ENCODE results near the gene CLEC4F. TPM values are rescaled to one million over a fixed set of nuclear protein-coding genes. Genes with fewer than 3 reads are reported as not detected.

CLEC4F gene
- polyA plus RNA-seq, 3 donors: 0.65 to 17.0 (median 2.3) TPM

- peaks cover 61 to 70% (median 64%) of the 10 kb centered on the region in 3 donors for H3K27me3 Mint-ChIP-seq (ENCODE audit: low read depth in 3 of 3)
- no peaks in the 10 kb centered on the region for H3K79me2 ChIP-seq (ENCODE audit: insufficient read depth, low read length)
- TF ChIP-seq, protein P1, sequence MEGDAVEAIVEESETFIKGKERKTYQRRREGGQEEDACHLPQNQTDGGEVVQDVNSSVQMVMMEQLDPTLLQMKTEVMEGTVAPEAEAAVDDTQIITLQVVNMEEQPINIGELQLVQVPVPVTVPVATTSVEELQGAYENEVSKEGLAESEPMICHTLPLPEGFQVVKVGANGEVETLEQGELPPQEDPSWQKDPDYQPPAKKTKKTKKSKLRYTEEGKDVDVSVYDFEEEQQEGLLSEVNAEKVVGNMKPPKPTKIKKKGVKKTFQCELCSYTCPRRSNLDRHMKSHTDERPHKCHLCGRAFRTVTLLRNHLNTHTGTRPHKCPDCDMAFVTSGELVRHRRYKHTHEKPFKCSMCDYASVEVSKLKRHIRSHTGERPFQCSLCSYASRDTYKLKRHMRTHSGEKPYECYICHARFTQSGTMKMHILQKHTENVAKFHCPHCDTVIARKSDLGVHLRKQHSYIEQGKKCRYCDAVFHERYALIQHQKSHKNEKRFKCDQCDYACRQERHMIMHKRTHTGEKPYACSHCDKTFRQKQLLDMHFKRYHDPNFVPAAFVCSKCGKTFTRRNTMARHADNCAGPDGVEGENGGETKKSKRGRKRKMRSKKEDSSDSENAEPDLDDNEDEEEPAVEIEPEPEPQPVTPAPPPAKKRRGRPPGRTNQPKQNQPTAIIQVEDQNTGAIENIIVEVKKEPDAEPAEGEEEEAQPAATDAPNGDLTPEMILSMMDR (IDR thresholded peaks at IDR 0.05): peak; percentile 93
- no peak overlapping the region for H2AFZ ChIP-seq (ENCODE audit: insufficient read depth, low read depth, low read length, poor library complexity, severe bottlenecking)
- H3K4me3 ChIP-seq (replicated peaks in 1 of 3; ENCODE audit: low read depth in 2 of 3, low read length in 3 of 3): no peak overlapping the region
- DNase-seq: peak; percentile 56 to 71 (median 68)
- H4K20me1 ChIP-seq (ENCODE audit: insufficient read depth, low read length): no peaks in the 10 kb centered on the region
- peak overlapping the region in 1 of 2 donors; percentile 66 for H3K4me3 Mint-ChIP-seq
- peak overlapping the region in 1 of 7 donors; percentile 24 for H3K27ac Mint-ChIP-seq
- H3K36me3 Mint-ChIP-seq: no peaks in the 10 kb centered on the region
- no peak overlapping the region for H3K9ac ChIP-seq (ENCODE audit: insufficient read depth, low read length, poor library complexity, severe bottlenecking)
- peaks cover 19 to 46% of the 10 kb centered on the region in 2 donors for H3K27me3 ChIP-seq (ENCODE audit: control insufficient read depth in 2 of 2, insufficient read depth in 2 of 2, low read length in 2 of 2)
- peaks cover 0 to 4% of the 10 kb centered on the region in 2 donors for H3K4me1 ChIP-seq (ENCODE audit: control insufficient read depth in 1 of 2, insufficient read depth in 2 of 2, low read length in 2 of 2)
- H3K9me3 ChIP-seq (replicated peaks in 1 of 2; ENCODE audit: control insufficient read depth in 1 of 2, insufficient read depth in 1 of 2, low read length in 2 of 2): no peaks in the 10 kb centered on the region
- peaks cover 0 to 4% (median 0%) of the 10 kb centered on the region in 7 donors for H3K9me3 Mint-ChIP-seq
- no peak overlapping the region for H3K27ac ChIP-seq (ENCODE audit: low read depth in 1 of 2, low read length in 2 of 2)
- H3K36me3 ChIP-seq (replicated peaks in 1 of 2; ENCODE audit: control insufficient read depth in 1 of 2, insufficient read depth in 2 of 2, low read length in 2 of 2): no peaks in the 10 kb centered on the region
- H3K4me2 ChIP-seq (replicated peaks; ENCODE audit: extremely low read depth, low read length, poor library complexity, severe bottlenecking): peak overlapping the region; percentile 40
- peaks cover 4% of the 10 kb centered on the region for H3K4me1 Mint-ChIP-seq
- intact Hi-C loops (cut with micrococcal nuclease): loop anchor here in 1 of 2 donors (5.0 kb wide), 1 partner anchor 55 kb away; no protein-coding TSS in a partner anchor
- 38% methylated on average over 17 of the region's 21 CpGs for WGBS (ENCODE audit: insufficient coverage)
Measured at GRCh38 chr2:70861777-70862625, 41.6 kb upstream of the CLEC4F start.

DNA sequence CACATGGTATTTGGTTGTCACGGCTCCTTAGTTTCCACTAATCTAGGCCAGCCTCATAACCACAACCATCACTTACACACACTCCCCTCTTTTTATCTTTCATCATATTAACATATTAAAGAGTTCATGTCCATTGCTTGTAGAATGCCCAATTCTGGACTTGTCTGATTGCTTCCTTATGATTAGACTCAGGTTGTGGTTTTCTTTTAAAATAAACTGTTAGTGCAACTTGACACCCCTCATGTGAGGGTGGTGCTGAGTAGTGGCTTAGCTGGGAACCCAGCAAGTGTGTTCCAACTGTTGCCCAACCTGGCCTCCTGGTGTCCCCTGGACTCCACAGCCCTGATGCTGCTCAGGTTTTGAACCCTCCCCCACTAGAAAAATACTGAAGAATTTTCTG is 35.3 kb upstream of the CLEC4F start:
- WGBS (ENCODE audit: insufficient coverage): 100% methylated on average over 1 of the region's 1 CpG
- Histone ChIP-seq H4K20me1 (ENCODE audit: insufficient read depth, low read length) (no peaks in the 10 kb centered on the region), H3K9ac (ENCODE audit: insufficient read depth, low read length, poor library complexity, severe bottlenecking) (no peak overlapping the region), H3K27me3 (ENCODE audit: control insufficient read depth in 2 of 2, insufficient read depth in 2 of 2, low read length in 2 of 2) (peaks cover 10 to 15% of the 10 kb centered on the region in 2 donors), H3K27ac (ENCODE audit: low read depth in 1 of 2, low read length in 2 of 2) (no peak overlapping the region), H3K4me2 (replicated peaks; ENCODE audit: extremely low read depth, low read length, poor library complexity, severe bottlenecking) (no peak overlapping the region), H3K9me3 (replicated peaks in 1 of 2; ENCODE audit: control insufficient read depth in 1 of 2, insufficient read depth in 1 of 2, low read length in 2 of 2) (no peaks in the 10 kb centered on the region), H2AFZ (ENCODE audit: insufficient read depth, low read depth, low read length, poor library complexity, severe bottlenecking) (no peak overlapping the region), H3K4me3 (replicated peaks in 1 of 3; ENCODE audit: low read depth in 2 of 3, low read length in 3 of 3) (no peak overlapping the region), H3K36me3 (replicated peaks in 1 of 2; ENCODE audit: control insufficient read depth in 1 of 2, insufficient read depth in 2 of 2, low read length in 2 of 2) (no peaks in the 10 kb centered on the region), H3K79me2 (ENCODE audit: insufficient read depth, low read length) (no peaks in the 10 kb centered on the region), H3K4me1 (ENCODE audit: control insufficient read depth in 1 of 2, insufficient read depth in 2 of 2, low read length in 2 of 2) (peaks cover 37 to 42% of the 10 kb centered on the region in 2 donors)
- Mint-ChIP-seq H3K36me3 (no peaks in the 10 kb centered on the region), H3K9me3 (peaks cover 0 to 4% (median 0%) of the 10 kb centered on the region in 7 donors), H3K27ac (peak overlapping the region in 1 of 7 donors; percentile 44), H3K4me3 (no peak overlapping the region), H3K27me3 (ENCODE audit: low read depth in 3 of 3) (peaks cover 23 to 33% (median 28%) of the 10 kb centered on the region in 3 donors), H3K4me1 (peaks cover 36% of the 10 kb centered on the region)
- TF ChIP-seq, protein P1 (IDR thresholded peaks at IDR 0.05): no peak
- no peak for DNase-seq
- intact Hi-C loops (cut with micrococcal nuclease): loop anchor here in 1 of 2 donors (5.0 kb wide), 1 partner anchor 68 kb away; no protein-coding TSS in a partner anchor

All from CD14-positive monocyte (primary cell).